Stimulated activated CD4-positive, alpha-beta T cell treated with anti-CD3 and anti-CD28 coated beads, TNF-alpha, amount 100 ng/mL, for 4 hours (primary cell): ENCODE data around the gene PPM1F.
"Not testable (repeated sequence)": the region's sequence is repeated elsewhere in the genome, so short reads cannot be mapped to it uniquely, and the experiment has no call there.

Source experiments
- DNase-seq, 3 experiments: peaks; one replicate each; pipeline ENCODE4 v3.0.0-alpha.2; 2020; ENCODE audit warnings: low read depth in 3 of 3

PPM1F gene

DNA sequence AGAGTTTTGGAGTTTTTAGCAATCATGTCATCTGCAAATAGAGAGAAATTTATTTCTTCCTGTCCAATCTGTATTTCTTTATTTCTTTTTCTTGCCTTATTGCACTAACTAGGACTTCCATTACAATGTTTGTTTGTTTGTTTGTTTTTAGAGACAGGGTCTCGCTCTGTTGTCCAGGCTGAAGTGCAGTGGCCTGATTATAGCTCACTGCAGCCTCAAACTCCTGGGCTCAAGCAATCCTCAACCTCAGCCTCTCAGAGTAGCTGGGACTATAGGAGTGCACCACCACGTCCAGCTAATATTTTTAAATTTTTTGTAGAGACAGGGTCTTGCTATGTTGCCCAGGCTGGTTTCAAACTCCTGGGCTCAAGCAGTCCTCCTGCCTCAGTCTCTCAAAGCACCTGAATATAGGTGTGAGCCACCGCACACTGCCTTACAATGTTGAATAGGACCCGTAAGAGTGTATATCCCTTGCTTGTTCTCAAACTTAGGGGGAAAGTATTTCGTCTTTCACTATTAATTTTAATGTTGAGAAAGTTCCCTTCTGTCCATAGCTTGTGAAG is 55.6 kb downstream of the PPM1F start:
- no peak for DNase-seq

DNA sequence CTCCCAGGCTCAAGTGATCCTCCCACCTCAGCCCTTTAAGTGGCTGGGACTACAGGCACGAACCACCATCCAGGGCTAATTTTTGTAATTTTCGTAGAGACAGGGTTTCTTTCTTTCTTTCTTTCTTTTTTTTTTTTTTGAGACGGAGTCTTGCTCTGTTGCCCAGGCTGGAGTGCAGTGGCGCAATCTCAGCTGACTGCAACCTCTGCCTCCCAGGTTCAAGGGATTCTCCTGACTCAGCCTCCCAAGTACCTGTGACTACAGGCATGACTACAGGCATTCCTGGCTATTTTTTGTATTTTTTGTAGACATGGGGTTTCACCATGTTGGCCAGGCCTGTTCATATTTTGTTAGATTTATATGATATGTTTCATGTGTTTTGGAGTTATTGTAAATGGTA is 56.4 kb downstream of the PPM1F start:
- DNase-seq: not testable (repeated sequence)

DNA sequence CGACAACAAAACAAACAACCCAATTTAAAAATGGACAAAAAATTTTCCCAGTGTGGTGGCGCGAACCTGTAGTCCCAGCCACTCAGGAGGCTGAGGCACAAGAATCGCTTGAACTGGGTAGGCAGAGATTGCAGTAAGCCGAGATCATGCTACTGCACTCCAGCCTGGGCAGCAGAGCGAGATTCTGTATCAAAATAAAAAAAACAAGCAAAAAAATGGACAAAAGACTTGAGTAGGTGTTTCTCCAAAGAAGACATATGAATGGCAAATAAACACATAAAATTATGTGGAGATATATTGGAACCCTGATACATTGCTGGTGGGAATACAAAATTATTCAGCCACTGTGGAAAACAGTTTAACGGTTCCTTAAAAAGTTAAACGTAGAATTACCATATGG is 57.8 kb downstream of the PPM1F start:
- DNase-seq: no peak

DNA sequence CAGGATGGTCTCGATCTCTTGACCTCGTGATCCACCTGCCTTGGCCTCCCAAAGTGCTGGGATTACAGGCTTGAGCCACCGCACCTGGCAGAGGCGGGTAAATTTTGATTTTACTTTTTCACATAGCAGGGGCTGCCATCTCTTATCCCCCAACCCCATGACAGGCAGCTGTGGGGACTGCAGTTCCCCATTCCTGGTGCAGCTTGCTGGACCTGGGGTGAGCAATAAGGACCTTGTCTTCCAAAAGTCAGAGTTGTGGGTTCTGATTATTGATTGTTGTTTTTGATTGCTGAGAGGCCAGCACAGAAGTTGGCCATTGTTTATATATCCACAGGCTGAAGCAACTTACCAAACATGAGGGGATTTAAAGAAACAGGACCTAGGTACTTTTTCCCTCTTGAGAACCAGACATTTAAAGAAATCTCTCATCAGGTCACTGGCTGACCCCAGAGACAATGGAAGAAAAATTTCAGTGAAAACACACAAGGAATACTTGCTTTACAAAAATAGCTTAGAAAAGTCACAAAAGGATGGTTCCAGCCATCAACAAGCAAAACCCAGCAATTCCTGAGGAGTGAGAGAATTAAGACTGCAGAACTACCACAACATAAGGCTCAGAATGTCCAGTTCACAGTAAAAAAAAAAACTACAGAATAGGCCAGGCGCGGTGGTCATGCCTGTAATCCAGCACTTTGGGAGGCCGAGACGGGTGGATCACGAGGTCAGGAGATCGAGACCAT is 63.2 kb downstream of the PPM1F start:
- no peak for DNase-seq

DNA sequence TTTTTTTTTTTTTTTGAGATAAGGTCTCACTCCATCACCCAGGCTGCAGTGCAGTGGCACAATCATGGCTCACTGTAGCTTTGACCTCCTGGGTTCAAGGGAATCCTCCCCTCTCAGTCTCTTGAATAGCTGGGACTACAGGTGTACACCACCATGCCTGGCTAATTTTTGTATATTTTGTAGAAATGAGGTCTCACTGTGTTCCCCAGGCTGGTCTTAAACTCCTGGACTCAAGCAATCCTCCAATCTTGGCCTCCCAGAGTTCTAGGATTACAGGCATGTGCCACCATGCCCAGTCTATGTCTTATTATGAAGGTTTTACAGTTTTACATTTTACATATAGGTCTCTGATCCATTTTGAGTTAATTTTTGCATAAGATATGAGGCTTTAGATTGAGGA is 64.8 kb downstream of the PPM1F start:
- DNase-seq: no peak

DNA sequence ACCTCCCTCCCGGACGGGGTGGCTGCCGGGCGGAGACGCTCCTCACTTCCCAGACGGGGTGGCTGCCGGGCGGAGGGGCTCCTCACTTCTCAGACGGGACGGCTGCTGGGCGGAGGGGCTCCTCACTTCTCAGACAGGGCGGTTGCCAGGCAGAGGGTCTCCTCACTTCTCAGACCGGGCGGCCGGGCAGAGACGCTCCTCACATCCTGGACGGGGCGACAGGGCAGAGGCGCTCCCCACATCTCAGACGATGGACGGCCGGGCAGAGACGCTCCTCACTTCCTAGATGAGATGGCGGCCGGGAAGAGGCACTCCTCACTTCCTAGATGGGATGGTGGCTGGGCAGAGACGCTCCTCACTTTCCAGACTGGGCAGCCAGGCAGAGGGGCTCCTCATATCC is 68.7 kb downstream of the PPM1F start:
- DNase-seq: not testable (repeated sequence)

DNA sequence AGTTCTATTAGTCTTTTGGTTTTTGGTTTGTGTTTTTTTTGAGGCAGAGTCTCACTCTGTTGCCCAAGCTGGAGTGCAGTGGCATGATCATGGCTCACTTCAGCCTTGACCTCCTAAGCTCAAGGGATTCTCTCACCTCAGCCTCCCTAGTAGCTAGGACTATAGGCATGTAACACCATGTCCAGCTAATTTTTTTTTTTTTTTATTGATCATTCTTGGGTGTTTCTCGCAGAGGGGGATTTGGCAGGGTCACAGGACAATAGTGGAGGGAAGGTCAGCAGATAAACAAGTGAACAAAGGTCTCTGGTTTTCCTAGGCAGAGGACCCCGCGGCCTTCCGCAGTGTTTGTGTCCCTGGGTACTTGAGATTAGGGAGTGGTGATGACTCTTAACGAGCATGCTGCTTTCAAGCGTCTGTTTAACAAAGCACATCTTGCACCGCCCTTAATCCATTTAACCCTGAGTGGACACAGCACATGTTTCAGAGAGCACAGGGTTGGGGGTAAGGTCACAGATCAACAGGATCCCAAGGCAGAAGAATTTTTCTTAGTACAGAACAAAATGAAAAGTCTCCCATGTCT is 69.8 kb downstream of the PPM1F start:
- DNase-seq: not testable (repeated sequence)

DNA sequence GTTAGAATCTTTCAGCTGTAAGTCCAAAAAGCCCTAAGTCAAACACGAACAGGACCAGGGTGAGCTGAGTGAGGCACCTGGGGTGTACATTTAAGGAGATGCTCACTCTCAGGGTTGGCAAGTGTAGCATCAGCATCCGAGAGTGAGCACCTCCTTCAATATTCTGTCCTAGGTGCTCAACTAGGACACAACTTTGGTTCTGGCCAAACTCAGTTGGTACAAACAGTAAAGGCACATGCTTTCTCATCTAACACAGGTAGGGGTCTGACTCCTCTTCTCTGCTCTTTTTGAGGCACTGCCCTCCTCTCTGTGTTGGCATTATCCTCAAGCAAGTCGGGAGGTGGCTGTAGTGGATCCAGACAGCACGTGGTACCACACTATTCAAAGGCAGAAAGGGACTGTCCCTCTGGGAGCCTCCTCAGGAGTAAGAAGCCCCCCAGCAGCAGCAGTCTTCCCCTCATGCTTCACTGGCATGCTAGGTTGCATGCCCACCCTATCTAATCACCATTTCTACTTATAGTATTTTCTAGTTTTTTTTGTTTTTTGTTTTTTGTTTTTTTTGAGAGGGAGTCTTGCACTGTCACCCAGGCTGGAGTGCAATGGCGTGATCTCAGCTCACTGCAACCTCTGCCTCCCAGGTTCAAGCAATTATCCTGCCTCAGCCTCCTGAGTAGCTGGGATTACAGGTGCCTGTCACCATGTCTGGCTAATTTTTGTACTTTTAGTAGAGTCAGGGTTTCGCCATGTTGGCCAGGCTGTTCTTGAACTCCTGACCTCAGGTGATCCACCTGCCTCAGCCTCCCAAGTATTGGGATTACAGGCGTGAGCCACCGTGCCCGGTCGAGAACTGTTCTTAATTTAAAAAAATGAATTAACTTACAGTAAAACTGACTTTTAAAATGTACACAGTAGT is 70.6 kb downstream of the PPM1F start:
- DNase-seq: no peak

DNA sequence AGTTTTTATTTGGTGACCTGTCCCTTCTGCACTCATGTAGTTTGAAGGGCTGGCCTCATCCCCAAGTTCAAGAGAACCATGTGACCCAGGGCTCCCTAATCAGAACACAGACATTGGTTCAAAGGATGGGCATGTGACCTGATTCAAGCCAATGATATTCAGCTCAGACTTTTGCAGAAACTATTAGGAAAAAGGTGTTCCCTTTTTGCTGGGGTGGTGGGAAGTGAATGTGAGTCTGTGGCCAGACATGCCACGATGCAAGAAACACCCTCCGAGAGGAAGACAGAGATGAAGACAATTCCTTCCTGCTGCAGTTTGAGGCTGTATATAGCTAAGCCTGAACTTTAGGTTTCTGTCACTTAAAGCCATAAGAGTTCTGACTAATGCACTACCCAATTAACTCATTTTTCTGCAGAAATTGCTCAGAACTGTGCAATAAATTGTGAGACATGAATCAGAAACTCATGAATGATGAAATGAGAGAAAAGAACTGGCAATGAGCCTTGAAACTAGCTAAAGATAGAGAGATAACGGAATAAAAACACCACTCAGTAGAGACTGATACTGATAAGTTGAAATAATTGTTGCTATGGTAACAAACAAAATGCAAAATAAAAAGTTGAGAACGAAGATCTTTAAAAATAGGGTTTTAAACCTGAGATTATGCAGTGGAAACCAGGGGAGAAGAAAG is 76.0 kb downstream of the PPM1F start:
- no peak for DNase-seq

DNA sequence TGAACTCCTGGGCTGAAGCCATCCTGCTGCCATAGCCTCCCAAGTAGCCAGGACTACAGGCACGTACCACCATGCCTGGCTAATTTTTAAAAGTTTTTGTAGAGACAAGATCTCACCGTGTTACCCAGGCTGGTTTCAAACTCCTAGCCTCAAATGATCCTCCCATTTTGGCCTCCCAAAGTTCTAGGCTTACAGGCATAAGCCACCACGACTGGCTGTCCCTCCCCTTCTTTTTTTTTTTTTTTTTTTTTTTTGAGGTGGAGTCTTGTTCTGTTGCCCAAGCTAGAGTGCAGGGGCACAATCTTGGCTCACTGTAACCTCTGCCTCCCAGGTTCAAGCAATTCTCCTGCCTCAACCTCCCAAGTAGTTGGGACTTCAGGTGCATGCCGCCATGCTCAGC is 77.7 kb downstream of the PPM1F start:
- DNase-seq: not testable (repeated sequence)

DNA sequence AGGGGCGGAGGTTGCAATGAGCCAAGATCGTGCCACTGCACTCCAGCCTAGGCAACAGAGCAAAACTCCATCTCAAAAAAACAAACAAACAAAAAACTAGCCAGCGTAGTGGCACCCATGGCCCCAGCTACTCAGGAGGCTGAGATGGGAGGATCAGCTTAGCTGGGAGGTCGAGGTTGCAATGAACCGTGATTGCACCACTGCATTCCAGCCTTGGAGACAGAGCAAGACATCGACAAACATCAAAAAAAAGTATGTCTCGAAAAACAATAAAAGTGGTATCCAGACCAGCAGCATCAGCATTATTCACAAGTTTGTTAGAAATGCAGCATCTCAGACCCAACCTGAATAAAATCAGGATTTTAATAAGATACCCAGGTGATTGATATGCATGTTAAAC is 79.0 kb downstream of the PPM1F start:
- no peak for DNase-seq

DNA sequence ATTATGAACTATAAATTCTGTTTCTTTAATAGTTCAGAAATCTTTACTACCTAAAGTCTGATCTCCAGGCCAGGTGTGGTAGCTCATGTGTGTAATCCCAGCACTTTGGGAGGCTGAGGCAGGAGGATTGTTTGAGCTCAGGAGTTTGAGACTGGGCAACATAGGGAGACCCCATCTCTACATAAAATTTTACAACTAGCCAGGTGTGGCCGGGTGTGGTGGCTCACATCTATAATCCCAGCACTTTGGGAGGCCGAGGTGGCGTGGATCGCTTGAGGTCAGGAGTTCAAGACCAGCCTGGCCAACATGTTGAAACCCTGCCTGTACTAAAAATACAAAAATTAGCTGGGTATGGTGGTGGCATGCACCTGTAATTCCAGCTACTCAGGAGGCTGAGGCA is 79.9 kb downstream of the PPM1F start:
- not testable (repeated sequence) for DNase-seq
